ENCODE data around the gene NRG4. TPM values are rescaled to one million over a fixed set of nuclear protein-coding genes. Genes with fewer than 3 reads are reported as not detected.
A peak's percentile ranks its signal among the peaks of the same experiment; 100 is the strongest.
"Not testable (repeated sequence)": the region's sequence is repeated elsewhere in the genome, so short reads cannot be mapped to it uniquely, and the experiment has no call there.

NRG4 gene
- total RNA-seq, result not detected
- long read RNA-seq, result 0 reads

DNA sequence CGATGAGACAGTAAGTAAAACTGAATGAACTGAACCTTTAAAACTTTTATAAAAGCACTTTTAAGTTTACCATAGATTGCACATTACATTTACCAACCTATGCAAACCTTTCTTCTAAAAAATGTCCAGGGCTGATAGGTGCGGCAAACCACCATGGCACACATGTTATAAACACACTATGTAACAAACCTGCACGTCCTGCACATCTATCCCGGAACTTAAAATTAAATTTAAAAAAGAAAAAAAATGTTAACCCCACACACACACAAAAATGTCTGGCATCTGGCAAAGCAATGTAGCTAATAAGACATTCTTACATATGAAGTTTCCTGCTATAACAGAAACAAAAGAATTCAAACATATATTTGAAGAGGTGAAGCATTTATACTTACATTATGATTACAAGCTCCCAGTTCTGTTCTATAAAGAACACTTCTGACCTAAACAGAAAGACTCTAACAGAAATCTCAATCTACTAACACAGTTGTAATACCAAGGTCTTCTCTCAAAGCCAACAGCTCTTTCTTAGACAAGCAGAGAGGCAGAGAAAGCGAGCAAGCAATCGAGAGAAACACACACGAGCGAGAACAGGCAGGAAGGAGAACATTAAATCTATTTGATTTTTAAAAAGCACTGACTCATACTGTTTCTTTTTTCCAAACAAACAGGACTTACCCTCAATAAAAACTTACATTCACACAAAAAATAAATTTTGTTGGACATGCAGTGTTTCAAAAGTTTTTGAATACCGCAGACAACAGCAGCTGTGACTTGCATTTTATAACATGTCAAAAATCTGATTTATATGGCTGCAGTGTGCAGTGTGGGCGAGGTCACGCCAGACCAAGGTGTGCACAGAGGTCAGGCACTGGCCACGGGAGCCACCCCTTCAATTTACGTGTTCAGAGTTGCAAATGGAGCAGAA is at the start of gene NRG4:
Gene NRG4 (minus strand): TSS at position 798 of the 925 bp plus-strand sequence. CDS start 1,194 bp downstream, outside the sequence.
- intact Hi-C loops (cut with DNase I), result no loop called here
- ATAC-seq (no peak), DNase-seq (ENCODE audit: missing footprints) (peak; percentile 53)

GRCh38 chr15:76061700-76062099 is 49.5 kb upstream of the NRG4 start:
- intact Hi-C loops (cut with DNase I), result no loop called here
- ATAC-seq (no peak), DNase-seq (ENCODE audit: missing footprints) (no peak)

GRCh38 chr15:76060118-76060989 is 48.1 kb upstream of the NRG4 start:
- no peak for ATAC-seq
- DNase-seq (ENCODE audit: missing footprints), result no peak
- intact Hi-C loops (cut with DNase I), result no loop called here

GRCh38 chr15:76059320-76060117 is 47.3 kb upstream of the NRG4 start, which contains the start of gene TMEM266:
TSS of gene TMEM266 (plus strand) at chr15:76059985. CDS start at chr15:76134264, 74,279 bp downstream.
- DNase-seq (ENCODE audit: missing footprints), result no peak
- peak; percentile 52 for ATAC-seq
- intact Hi-C loops (cut with DNase I), result loop anchor here (2.0 kb wide), 1 partner anchor 79 kb away; no protein-coding TSS in a partner anchor

DNA sequence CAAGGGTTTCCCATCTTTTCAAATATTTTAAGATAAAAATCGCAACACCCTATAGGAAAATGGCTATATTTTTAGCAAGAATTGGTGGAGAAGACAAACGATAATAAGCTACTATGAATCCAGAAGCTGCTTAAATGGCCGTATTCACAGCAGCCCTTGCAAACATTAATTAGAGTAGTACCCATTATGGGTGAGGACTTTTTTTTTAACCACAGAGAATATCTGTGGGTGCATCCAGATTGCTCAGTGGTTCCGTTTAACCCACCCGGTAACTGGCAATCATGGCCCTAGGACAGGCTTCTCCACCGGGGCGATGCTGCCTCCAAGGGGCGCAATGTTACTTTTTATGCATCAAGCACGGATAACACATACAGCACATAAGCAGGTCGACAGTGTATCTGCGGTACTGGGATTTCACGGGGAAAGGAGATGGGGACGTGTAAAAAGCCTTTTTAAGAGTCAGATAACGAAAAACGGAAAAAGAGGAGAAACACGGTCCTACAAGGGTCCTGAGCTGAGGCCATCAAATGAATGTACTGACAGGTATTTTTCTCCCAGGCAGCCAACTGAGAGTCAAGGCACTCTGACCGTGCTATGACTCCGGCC is 46.6 kb upstream of the NRG4 start:
- intact Hi-C loops (cut with DNase I), result loop anchor here (2.0 kb wide), 1 partner anchor 80 kb away; no protein-coding TSS in a partner anchor
- no peak for ATAC-seq

DNA sequence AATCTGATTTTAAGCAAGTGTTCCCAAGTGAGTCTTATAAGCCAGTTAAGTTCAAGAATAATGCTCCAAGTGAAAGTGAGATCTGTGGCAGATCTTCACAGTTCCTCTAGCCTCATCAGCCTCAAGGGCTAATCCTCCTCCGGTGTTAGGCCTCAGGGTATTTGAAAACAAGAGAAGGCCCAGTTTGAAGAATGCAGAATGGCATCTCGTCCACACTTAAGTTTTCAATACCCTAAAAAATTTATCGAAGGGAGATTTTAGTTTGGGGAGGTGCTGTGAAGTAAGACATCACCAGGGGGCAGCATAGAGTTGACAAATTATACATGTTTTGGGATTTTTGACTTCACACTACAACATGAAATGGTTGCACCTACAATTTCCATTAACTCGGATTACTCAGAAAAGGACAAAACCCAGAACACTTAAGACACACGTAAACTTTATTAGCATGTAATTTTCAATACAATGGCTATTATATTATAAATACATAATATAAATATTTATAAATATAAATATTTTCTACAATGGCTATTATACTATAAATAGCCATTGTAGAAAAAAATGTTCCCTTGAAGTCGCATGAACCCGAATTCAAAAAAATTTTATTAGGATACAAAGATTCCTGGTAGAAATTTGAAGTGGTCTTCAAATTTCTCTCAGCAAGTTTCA is 45.2 kb upstream of the NRG4 start:
- ATAC-seq (no peak), DNase-seq (ENCODE audit: missing footprints) (no peak)
- intact Hi-C loops (cut with DNase I), result no loop called here

More for the DNA sequence above, 46.6 kb upstream of the NRG4 start:
- DNase-seq (ENCODE audit: missing footprints), result no peak

GRCh38 chr15:76056931-76057330 is 44.7 kb upstream of the NRG4 start:
- DNase-seq (ENCODE audit: missing footprints) (no peak), ATAC-seq (no peak)
- intact Hi-C loops (cut with DNase I), result no loop called here

GRCh38 chr15:76054201-76054600 is 42.0 kb upstream of the NRG4 start:
- ATAC-seq; DNase-seq (ENCODE audit: missing footprints); intact Hi-C loops (cut with DNase I): not testable (repeated sequence)

DNA sequence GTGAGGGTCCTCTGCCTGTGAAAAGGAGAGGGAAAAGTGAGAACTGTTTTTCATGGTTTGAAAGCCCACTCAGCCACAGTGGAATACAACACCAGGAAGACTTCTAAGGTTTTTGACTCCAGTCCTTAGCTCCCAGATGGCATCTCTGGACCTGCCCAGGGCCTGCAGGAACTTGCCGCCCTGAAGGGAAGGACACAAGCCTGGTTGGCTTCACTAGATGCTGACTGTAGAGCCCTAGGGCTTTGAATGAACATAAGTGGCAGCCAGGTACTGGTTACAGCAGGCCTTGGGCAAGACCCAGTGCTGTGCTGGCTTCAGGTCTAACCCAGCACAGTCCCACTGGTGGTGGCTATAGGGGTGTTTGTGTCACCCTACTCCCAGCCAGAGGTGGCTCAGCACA is 26.3 kb upstream of the NRG4 start:
- ATAC-seq (no peak), DNase-seq (ENCODE audit: missing footprints) (no peak)
- intact Hi-C loops (cut with DNase I), result no loop called here

DNA sequence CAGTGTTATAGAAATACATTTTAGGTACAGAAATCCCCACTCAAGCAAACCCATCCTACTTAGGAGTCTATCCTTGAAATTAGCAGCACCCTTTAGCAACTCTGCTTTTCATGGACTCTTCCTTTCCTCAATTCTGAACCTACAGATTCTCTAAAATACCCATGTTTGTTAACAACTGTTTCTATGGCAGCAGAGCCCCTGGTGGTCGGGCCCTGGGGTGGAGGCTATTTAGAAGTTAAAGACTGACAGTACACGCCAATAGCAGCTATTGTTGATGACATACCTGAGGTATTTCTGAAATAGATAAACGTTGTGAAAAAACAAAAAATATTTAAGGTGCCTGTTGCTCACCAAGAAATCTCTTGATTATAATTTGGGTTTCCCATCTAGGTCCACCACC is 23.4 kb upstream of the NRG4 start:
- ATAC-seq (no peak), DNase-seq (ENCODE audit: missing footprints) (no peak)
- intact Hi-C loops (cut with DNase I), result no loop called here

GRCh38 chr15:76034111-76034510 is 21.9 kb upstream of the NRG4 start:
- no peak for DNase-seq (ENCODE audit: missing footprints)
- intact Hi-C loops (cut with DNase I), result no loop called here
- ATAC-seq, result no peak

DNA sequence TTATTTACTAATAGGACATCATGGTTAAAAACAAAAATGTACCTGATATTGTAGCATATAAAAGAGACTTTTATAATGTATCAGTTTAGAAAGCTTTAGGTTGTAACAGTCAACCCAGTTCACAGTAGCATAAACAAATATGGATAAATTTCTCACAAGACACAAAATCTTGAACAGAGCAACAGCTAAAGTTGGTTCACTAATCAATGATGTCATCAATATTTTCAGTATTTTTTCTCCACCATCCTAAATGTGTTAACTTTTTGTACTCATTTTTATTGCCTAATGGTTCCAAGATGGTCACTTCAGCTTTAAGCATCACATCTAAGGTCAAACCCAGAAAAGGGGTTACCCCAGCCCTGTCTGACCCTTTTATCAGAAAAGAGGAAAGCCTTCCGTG is 21.2 kb upstream of the NRG4 start:
- no peak for DNase-seq (ENCODE audit: missing footprints)
- intact Hi-C loops (cut with DNase I), result no loop called here
- no peak for ATAC-seq

DNA sequence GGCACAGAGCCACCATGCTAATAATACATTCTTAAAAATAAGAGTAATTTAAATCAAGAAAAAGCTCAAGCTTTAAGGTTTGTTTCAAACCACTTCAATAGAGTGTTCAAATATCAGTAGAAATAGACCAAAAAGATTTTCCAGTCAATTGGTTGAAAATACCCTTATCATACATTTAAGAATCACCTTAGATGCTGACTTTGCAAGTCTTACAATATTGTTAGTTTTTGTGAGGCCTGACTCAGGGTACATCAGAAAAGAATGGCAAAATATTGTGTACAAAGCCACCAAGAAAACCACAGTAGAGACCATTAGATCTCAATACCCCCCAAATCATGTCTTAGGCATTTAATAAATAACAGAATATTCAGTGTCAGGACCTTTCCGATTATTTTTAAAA is 19.8 kb upstream of the NRG4 start:
- intact Hi-C loops (cut with DNase I), result no loop called here
- DNase-seq (ENCODE audit: missing footprints) (no peak), ATAC-seq (no peak)

- ATAC-seq, result no peak
- peak; percentile 18 for DNase-seq (ENCODE audit: missing footprints)
- intact Hi-C loops (cut with DNase I), result no loop called here
Observed at GRCh38 chr15:76024021-76024768, 12.0 kb upstream of the NRG4 start.

GRCh38 chr15:76013470-76013869 is 1.2 kb upstream of the NRG4 start:
- ATAC-seq; DNase-seq (ENCODE audit: missing footprints); intact Hi-C loops (cut with DNase I): not testable (repeated sequence)

DNA sequence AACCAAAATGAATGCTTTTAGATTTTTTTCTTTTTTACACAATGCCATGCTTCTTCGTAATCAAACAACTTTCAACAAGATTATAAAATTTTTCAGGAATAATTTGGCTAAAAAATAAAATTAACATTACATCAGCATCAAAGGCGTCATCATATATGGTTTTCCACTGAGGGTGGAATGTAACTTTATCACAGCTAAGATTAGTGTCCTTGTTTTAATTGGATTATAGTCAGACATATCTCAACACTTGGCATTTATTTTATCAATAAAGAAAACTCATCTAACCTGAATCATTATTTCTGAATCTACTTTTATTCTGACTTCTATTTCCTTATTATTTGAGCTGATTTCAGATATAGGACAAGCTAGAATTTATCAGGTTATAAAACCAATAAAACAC is 1.6 kb downstream of the NRG4 start:
- DNase-seq (ENCODE audit: missing footprints), result no peak
- intact Hi-C loops (cut with DNase I), result no loop called here
- ATAC-seq, result no peak

Measured in Right ventricle myocardium inferior (tissue), 1 donor.